Activated CD4-positive, alpha-beta T cell treated with anti-CD3 and anti-CD28 coated beads, Interleukin-2, amount 10 ng/mL, durations not matched to agents 7 days and 5 days (primary cell): ENCODE measurements around the gene MED10. TPM values are rescaled to one million over a fixed set of nuclear protein-coding genes. Genes with fewer than 3 reads are reported as not detected.
"Not testable (repeated sequence)": the region's sequence is repeated elsewhere in the genome, so short reads cannot be mapped to it uniquely, and the experiment has no call there.

Experiments
- CTCF ChIA-PET: fragments of 350-600 bp; sonication (Branson Sonifier 250); formaldehyde crosslinking; loops from one replicate; lab custom pipeline; 2021; ENCODE audit warnings: antibody characterized with exemption; lab: Charles Lee
- POLR2A ChIA-PET: fragments of 350-600 bp; sonication (Branson Sonifier 250); formaldehyde crosslinking; loops from one replicate; lab custom pipeline; 2021; ENCODE audit warnings: antibody characterized with exemption; lab: Charles Lee
- DNase-seq: peaks from one replicate; pipeline ENCODE4 v3.0.0-alpha.2; 2020
- H3K27ac Mint-ChIP-seq: one replicate; pipeline ENCODE4 v1.8.0; 2021; ENCODE audit warnings: mild to moderate bottlenecking, moderate library complexity, mixed read lengths
- H3K27me3 Mint-ChIP-seq: one replicate; pipeline ENCODE4 v1.8.0; 2021; ENCODE audit warnings: mixed read lengths
- H3K36me3 Mint-ChIP-seq: one replicate; pipeline ENCODE4 v1.8.0; 2021; ENCODE audit warnings: low read depth, mixed read lengths
- H3K4me1 Mint-ChIP-seq: one replicate; pipeline ENCODE4 v1.8.0; 2021; ENCODE audit warnings: mixed read lengths
- H3K4me3 Mint-ChIP-seq: one replicate; pipeline ENCODE4 v1.8.0; 2021; ENCODE audit warnings: mild to moderate bottlenecking, moderate library complexity, mixed read lengths
- H3K9me3 Mint-ChIP-seq: one replicate; pipeline ENCODE4 v1.8.0; 2021; ENCODE audit warnings: mixed read lengths
- total RNA-seq, 2 experiments: library from RNA; stranded (reverse); gene quantifications; one replicate each; pipeline ENCODE4 v1.2.3, GENCODE V29; 2021

Gene MED10
- total RNA-seq, 2 experiments from 2014 or later: 52.7 to 53.9 TPM

- H3K9me3 Mint-ChIP-seq, H3K27me3 Mint-ChIP-seq, H3K4me3 Mint-ChIP-seq, CTCF ChIA-PET, DNase-seq, POLR2A ChIA-PET, H3K27ac Mint-ChIP-seq: not testable (repeated sequence)
- Mint-ChIP-seq H3K36me3 (peaks cover 27% of the 10 kb centered on the region), H3K4me1 (peaks cover 34% of the 10 kb centered on the region)
These were observed 14.8 kb downstream of the MED10 start for GRCh38 chr5:6363454-6364011.

- ChIA-PET CTCF (no interaction called here), POLR2A (interaction anchor here (0.7 to 1.2 kb wide), 2 partner anchors 16 to 941 kb away, joined by 3 read pairs; partner anchors contain the start of gene MED10)
- no peaks in the 10 kb centered on the region for H3K27me3 Mint-ChIP-seq
- H3K4me3 Mint-ChIP-seq: no peak overlapping the region
- DNase-seq: no peak
- H3K27ac Mint-ChIP-seq: no peak overlapping the region
- peaks cover 25% of the 10 kb centered on the region for H3K36me3 Mint-ChIP-seq
- no peaks in the 10 kb centered on the region for H3K9me3 Mint-ChIP-seq
- H3K4me1 Mint-ChIP-seq: peaks cover 34% of the 10 kb centered on the region
These were observed 15.5 kb downstream of the MED10 start for GRCh38 chr5:6362846-6363245.

GRCh38 chr5:6361101-6361500 lies 17.2 kb downstream of the MED10 start:
- CTCF ChIA-PET: no interaction called here
- Mint-ChIP-seq H3K4me3 (peak overlapping the region; percentile 13), H3K36me3 (peaks cover 21% of the 10 kb centered on the region), H3K4me1 (peaks cover 31% of the 10 kb centered on the region), H3K27me3 (no peaks in the 10 kb centered on the region), H3K27ac (peak overlapping the region; percentile 91), H3K9me3 (no peaks in the 10 kb centered on the region)
- POLR2A ChIA-PET: no interaction called here
- no peak for DNase-seq

DNA sequence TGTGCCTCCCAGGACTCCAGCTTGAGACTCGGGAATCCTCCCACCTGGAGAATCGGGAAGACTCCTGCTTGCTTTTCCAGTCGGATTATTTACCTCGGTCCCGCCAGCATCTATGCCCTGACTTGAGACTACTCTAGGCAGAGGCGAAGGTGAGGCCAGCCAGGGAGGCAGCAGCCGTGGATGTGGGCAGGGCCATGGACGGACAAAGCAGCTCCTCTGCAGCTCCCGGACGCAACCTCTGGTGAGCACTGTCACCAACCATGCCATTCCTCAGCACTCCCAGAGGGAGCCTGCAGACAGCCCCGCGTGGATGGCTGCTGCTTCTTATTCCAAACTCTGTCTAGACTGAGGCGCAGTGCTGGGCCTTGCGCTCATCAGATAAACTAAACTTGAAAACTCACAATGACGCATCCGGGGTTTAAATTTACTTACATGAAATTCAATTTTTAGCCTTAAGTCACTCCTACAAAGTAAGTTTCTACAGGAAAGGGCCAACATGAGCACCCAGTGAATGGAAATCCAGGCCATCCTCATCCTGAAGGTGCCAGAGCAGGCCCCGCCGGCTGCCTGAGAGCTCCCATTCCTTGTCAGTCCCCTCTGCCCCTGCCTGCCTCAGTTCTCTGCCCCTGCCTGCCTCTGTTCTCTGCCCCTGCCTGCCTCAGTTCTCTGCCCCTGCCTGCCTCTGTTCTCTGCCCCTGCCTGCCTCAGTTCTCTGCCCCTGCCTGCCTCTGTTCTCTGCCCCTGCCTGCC lies 17.8 kb downstream of the MED10 start:
- Mint-ChIP-seq H3K36me3 (peaks cover 20% of the 10 kb centered on the region), H3K9me3 (no peaks in the 10 kb centered on the region), H3K4me3 (peak overlapping the region; percentile 59), H3K4me1 (peaks cover 31% of the 10 kb centered on the region), H3K27me3 (no peaks in the 10 kb centered on the region), H3K27ac (peak overlapping the region; percentile 91)
- ChIA-PET CTCF (interaction anchor here (0.7 to 0.9 kb wide), 3 partner anchors 12 to 100 kb away, joined by 3 read pairs; no protein-coding TSS in a partner anchor), POLR2A (no interaction called here)
- DNase-seq: no peak

GRCh38 chr5:6359555-6360322 lies 18.6 kb downstream of the MED10 start:
- POLR2A ChIA-PET: no interaction called here
- Mint-ChIP-seq H3K27ac (peak overlapping the region; percentile 91), H3K27me3 (no peaks in the 10 kb centered on the region), H3K4me3 (peak overlapping the region; percentile 59), H3K36me3 (peaks cover 17% of the 10 kb centered on the region), H3K4me1 (peaks cover 31% of the 10 kb centered on the region), H3K9me3 (no peaks in the 10 kb centered on the region)
- CTCF ChIA-PET: interaction anchor here (0.7 to 1.2 kb wide), 4 partner anchors 10 to 99 kb away, joined by 3 to 5 read pairs (median 3); no protein-coding TSS in a partner anchor
- DNase-seq: peak; percentile 74

- Mint-ChIP-seq H3K27me3 (no peaks in the 10 kb centered on the region), H3K27ac (peak overlapping the region; percentile 91), H3K9me3 (no peaks in the 10 kb centered on the region), H3K36me3 (peaks cover 16% of the 10 kb centered on the region), H3K4me1 (peaks cover 31% of the 10 kb centered on the region), H3K4me3 (no peak overlapping the region)
- no peak for DNase-seq
- CTCF ChIA-PET: interaction anchor here (0.9 kb wide), 1 partner anchor 21 kb away, joined by 3 read pairs; no protein-coding TSS in a partner anchor
- POLR2A ChIA-PET: no interaction called here
These were observed 19.9 kb downstream of the MED10 start for GRCh38 chr5:6358434-6358820.

DNA sequence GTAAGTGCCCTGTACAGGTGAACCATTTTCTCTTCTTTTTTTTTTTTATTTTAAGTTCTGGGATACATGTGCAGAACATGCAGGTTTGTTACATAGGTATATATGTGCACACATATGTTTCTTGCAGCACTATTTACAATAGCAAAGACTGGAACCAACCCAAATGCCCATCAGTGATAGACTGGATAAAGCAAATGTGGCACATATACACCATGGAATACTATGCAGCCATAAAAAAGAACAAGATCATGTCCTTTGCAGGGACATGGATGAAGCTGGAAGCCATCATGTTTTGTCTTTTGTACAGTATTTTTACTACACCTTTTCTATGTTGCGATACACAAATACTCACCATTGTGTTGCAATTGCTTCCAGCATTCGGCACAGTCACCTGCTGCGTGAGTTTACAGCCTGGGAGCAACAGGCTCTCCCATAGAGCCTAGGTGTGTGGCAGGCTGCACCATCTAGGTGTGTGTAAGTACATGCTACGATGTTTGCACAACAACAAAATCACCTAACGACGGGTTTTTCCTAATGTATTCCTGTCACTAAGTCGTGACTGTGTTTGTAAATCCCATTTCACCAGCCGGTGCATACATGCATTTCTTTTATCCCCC lies 20.4 kb downstream of the MED10 start:
- H3K27me3 Mint-ChIP-seq, H3K9me3 Mint-ChIP-seq, POLR2A ChIA-PET, H3K4me3 Mint-ChIP-seq, DNase-seq, H3K27ac Mint-ChIP-seq: not testable (repeated sequence)
- H3K4me1 Mint-ChIP-seq: peaks cover 31% of the 10 kb centered on the region
- CTCF ChIA-PET: interaction anchor here (0.6 to 0.9 kb wide), 2 partner anchors 21 to 101 kb away, joined by 3 read pairs; no protein-coding TSS in a partner anchor
- H3K36me3 Mint-ChIP-seq: peaks cover 12% of the 10 kb centered on the region

DNA sequence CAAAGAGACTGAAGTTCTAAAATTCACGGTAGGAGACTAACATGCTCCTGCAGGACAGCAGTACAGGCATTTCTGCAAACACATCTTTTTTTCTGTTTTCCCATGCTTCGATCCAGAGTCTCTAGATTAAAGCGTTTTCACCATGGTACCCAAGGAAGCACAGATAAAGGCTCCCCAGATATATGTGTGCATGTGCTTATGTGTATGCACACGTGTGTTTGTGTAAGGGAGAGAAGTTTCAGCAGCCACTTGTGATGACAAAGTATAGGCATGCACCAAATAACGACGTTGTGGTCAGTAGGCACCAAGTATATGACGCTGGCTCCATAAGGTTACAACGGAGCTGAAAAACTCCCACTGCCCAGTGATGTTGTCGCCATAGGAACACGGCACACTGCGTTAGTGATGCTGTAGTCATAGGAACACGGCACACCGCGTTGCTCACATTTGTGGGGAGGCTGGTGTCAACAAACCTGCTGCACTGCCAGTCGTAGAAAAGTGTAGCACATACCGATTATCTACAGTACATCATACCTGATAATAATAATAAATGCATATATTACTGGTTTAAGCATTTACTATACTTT lies 21.7 kb downstream of the MED10 start:
- ChIA-PET POLR2A (no interaction called here), CTCF (interaction anchor here (2.0 kb wide), 1 partner anchor 13 kb away, joined by 4 read pairs; no protein-coding TSS in a partner anchor)
- H3K9me3 Mint-ChIP-seq: no peaks in the 10 kb centered on the region
- H3K4me3 Mint-ChIP-seq: no peak overlapping the region
- no peak overlapping the region for H3K27ac Mint-ChIP-seq
- no peak for DNase-seq
- H3K36me3 Mint-ChIP-seq: peaks cover 6% of the 10 kb centered on the region
- H3K27me3 Mint-ChIP-seq: no peaks in the 10 kb centered on the region
- H3K4me1 Mint-ChIP-seq: peaks cover 32% of the 10 kb centered on the region

DNA sequence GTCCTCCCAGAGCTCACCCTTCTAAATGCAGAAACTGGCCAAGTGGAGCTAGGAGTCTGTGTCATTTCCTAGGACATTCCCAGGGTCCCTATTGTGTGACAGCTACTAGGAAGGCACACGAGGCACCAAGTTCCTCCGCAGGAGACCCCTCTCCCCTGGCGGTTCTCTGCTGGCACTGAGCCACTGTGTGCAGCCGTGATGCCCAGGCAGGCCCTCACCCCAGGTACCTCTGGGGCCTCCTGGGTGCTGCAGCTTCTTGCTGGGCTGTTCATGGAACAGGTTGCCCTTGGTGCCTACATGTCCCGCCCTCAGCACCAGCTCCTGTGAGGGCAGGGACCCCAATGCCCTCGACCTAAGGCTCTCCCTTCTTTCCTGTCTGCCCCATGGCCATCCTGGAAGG lies 23.1 kb downstream of the MED10 start:
- Mint-ChIP-seq H3K27ac (no peak overlapping the region), H3K4me1 (peaks cover 19% of the 10 kb centered on the region), H3K36me3 (peaks cover 2% of the 10 kb centered on the region), H3K9me3 (no peaks in the 10 kb centered on the region), H3K27me3 (no peaks in the 10 kb centered on the region), H3K4me3 (no peak overlapping the region)
- ChIA-PET POLR2A (no interaction called here), CTCF (interaction anchor here (2.0 kb wide), 1 partner anchor 12 kb away, joined by 4 read pairs; no protein-coding TSS in a partner anchor)
- DNase-seq: no peak

DNA sequence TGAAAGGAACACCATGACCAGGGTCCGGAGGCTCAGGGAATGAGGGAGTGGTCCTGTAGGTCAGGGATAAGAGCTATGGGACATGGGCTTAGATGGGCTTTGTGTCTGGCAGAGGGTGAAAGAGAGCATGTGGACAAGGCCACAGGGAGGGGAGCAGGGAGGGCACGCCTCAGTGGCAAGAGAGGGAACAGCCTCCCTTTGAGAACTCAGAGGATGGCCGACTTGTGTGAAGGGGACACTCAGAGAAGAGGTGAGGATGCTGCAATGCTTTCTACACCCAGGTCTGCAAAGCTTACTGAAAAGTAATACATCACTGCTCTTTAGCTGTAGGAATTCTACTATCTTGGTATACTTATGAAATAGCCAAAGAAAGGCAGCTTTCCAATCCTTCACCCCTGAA lies 23.5 kb downstream of the MED10 start:
- POLR2A ChIA-PET: no interaction called here
- CTCF ChIA-PET: interaction anchor here (2.0 kb wide), 1 partner anchor 11 kb away, joined by 4 read pairs; no protein-coding TSS in a partner anchor
- H3K27ac Mint-ChIP-seq: no peak overlapping the region

GRCh38 chr5:6353602-6354302 lies 24.6 kb downstream of the MED10 start:
- ChIA-PET CTCF (interaction anchor here (1.6 kb wide), 1 partner anchor 13 kb away, joined by 4 read pairs; no protein-coding TSS in a partner anchor), POLR2A (no interaction called here)
- peak overlapping the region; percentile 72 for H3K27ac Mint-ChIP-seq
- DNase-seq: no peak
- H3K9me3 Mint-ChIP-seq: no peaks in the 10 kb centered on the region
- H3K36me3 Mint-ChIP-seq: no peaks in the 10 kb centered on the region
- no peaks in the 10 kb centered on the region for H3K27me3 Mint-ChIP-seq
- peaks cover 4% of the 10 kb centered on the region for H3K4me1 Mint-ChIP-seq
- no peak overlapping the region for H3K4me3 Mint-ChIP-seq

More for the DNA sequence above, 23.5 kb downstream of the MED10 start:
- no peak for DNase-seq
- Mint-ChIP-seq H3K4me3 (no peak overlapping the region), H3K4me1 (peaks cover 15% of the 10 kb centered on the region), H3K36me3 (no peaks in the 10 kb centered on the region), H3K9me3 (no peaks in the 10 kb centered on the region), H3K27me3 (no peaks in the 10 kb centered on the region)
